ENCODE measurements around the gene ETNK2. TPM values are rescaled to one million over a fixed set of nuclear protein-coding genes. Genes with fewer than 3 reads are reported as not detected.

ETNK2 gene, protein sequence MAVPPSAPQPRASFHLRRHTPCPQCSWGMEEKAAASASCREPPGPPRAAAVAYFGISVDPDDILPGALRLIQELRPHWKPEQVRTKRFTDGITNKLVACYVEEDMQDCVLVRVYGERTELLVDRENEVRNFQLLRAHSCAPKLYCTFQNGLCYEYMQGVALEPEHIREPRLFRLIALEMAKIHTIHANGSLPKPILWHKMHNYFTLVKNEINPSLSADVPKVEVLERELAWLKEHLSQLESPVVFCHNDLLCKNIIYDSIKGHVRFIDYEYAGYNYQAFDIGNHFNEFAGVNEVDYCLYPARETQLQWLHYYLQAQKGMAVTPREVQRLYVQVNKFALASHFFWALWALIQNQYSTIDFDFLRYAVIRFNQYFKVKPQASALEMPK
- 7.9 and 8.3 TPM in 2 replicates for total RNA-seq

DNA sequence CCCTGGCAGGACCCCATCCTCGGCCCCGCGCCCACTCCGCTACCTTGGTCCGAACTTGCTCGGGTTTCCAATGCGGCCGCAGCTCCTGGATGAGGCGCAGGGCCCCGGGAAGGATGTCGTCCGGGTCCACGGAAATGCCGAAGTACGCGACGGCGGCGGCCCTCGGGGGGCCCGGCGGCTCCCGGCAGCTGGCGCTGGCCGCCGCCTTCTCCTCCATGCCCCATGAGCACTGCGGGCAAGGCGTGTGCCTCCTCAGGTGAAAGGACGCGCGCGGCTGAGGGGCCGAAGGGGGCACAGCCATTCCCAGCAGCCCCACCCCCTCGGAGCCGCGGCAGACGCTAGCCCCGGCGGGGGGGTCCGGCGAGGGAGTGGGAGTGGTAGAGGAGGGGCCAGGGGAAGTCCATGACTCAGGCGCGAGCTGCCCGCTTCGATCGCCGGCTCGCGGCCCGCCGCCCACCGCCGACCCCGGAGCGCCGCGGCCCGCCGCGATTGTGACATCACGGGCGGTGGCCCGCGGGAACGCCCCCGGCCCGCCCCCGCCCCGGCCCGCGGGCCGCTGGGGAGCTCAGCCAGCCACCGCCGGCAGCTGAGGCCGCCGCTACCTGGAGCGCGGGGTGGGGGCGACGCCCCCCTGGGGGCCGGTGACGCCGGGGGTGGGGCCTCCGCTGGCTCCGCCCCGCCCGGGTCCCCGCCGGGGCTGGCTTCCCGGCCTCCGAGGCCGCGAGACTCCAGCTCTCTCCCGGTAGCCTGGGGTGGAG, at the start of gene ETNK2:
Gene ETNK2, minus strand, starts transcription at position 493 of the 758 bp plus-strand sequence. Its CDS starts 192 bp downstream, at position 301.

DNA sequence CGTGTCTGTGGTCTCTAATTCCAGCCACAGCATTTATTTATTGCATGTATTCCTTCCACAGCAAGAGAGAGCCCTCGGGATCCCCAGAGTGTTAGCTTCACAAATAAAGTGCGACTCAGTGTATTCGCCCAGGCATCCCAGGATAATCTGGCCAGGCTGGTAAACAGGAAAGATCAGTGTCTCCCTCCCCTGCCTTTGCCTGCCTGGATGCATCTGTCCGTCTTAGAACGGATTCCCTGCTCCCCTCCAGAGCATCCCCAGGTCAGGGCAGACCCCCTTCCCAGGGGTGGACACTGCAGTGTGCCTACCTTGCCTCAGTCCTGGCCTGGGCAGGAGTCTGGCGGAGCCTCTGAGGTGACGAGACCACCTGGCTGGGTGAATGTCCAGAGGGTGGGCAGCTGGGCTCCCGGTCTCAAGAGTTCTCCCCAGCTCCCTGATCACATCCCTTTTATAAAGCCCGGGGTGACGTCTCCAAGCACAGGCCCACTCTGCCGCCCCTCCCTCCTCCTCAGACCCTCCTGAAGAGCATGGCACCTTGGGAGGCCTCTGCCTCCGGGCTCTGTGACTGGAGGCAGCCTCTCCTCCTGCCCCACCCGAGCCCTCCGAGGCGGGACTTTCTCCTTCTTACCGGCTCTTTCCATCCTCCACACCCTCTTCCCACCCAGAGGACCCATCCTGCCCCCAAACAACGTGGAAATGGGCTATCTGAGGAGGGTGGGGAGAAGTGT, 44.4 kb upstream of the ETNK2 start, which contains the start of gene KISS1:
Gene KISS1, minus strand, starts transcription at position 424 of the 728 bp plus-strand sequence. CDS start 3,615 bp downstream, outside the sequence.

DNA sequence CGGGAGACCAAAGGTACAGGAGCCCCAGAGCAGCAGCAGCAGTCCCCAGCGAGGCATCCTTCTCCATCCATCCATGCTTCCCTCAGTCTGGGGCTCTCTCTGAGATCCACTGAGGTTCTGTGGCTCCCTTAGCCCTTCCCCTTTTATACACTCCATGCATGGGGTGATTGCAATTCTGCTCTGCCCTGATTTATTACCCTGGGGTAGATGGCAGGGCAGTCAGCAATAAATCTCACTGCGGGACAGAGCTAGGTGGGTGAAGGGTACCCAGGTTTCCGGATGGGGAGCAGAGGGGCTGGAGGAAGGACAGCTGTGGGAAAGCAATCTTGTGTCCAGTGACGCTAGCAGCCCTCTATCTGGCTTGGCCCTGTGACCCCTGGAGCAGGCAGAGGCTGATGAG, 14.4 kb upstream of the ETNK2 start, which contains the start of gene REN:
Gene REN, minus strand, starts transcription at position 119 of the 400 bp plus-strand sequence. Its CDS starts 44 bp downstream, at position 75.

Other genes with a start within 250 kb of the ETNK2 start
- gene SOX13, start 78.9 kb downstream of the ETNK2 start, total RNA-seq, result 5.6 and 7.1 TPM in 2 replicates
- gene REN, start 14.3 kb upstream of the ETNK2 start, total RNA-seq, result 0.15 and 0.67 TPM in 2 replicates
- 7.6 and 7.9 TPM in 2 replicates for gene KISS1, start 44.4 kb upstream of the ETNK2 start, total RNA-seq
- not detected in 2 replicates for gene GOLT1A, start 61.9 kb upstream of the ETNK2 start, total RNA-seq
- 1.0 TPM in 2 replicates for gene PLEKHA6, start 207.9 kb upstream of the ETNK2 start, total RNA-seq